B cell (primary cell): ENCODE results near the gene ATF1.

ENCODE experiments used
- EZH2 ChIP-seq: IDR thresholded peaks from 2 replicates; pipeline ENCODE4 v1.6.1; 2012; ENCODE audit warnings: borderline replicate concordance, low read depth, mild to moderate bottlenecking, moderate library complexity, low read length; ENCODE audit not compliant: insufficient read depth, poor library complexity, severe bottlenecking
- TF ChIP-seq, protein P1 (sequence below): fragments of 200-600 bp; IDR thresholded peaks from one replicate; pipeline ENCODE4 v1.8.0; 2022; ENCODE audit warnings: antibody characterized with exemption, mild to moderate bottlenecking

DNA sequence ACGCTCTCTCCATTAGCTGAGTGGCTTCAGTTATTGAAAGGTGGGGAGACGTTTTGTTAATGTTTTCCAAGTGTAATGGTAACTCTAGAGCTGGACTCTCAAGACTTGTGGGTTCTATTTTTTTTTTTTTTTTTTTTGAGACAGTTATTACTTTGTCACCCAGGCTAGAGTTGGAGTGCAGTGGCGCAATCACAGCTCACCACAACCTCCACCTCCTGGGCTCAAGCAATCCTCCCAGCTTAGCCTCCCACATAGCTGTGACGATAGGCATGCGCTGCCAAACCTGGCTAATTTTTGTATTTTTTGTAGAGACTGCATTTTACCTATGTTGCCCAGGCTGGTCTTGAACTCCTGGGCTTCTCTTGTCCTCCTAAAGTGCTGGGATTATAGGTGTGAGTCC lies 26.2 kb downstream of the ATF1 start:
- TF ChIP-seq, protein P1, sequence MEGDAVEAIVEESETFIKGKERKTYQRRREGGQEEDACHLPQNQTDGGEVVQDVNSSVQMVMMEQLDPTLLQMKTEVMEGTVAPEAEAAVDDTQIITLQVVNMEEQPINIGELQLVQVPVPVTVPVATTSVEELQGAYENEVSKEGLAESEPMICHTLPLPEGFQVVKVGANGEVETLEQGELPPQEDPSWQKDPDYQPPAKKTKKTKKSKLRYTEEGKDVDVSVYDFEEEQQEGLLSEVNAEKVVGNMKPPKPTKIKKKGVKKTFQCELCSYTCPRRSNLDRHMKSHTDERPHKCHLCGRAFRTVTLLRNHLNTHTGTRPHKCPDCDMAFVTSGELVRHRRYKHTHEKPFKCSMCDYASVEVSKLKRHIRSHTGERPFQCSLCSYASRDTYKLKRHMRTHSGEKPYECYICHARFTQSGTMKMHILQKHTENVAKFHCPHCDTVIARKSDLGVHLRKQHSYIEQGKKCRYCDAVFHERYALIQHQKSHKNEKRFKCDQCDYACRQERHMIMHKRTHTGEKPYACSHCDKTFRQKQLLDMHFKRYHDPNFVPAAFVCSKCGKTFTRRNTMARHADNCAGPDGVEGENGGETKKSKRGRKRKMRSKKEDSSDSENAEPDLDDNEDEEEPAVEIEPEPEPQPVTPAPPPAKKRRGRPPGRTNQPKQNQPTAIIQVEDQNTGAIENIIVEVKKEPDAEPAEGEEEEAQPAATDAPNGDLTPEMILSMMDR = no peak
- TF ChIP-seq EZH2 = no peak
